ENCODE results near the gene YPEL2. TPM values are rescaled to one million over a fixed set of nuclear protein-coding genes. Genes with fewer than 3 reads are reported as not detected.

Gene YPEL2
- total RNA-seq, 6 experiments from 2014 or later, result 9.2 to 23.3 (median 15.2) TPM

GRCh38 chr17:59369031-59369975 lies 37.8 kb downstream of the YPEL2 start:
- ATAC-seq (no peak), DNase-seq (no peak)

GRCh38 chr17:59370593-59371299 lies 39.3 kb downstream of the YPEL2 start:
- TF ChIP-seq POLR2A (IDR thresholded peaks at IDR 0.05), result no peak
- no peak for TF ChIP-seq CTCF (IDR thresholded peaks at IDR 0.05)
- Histone ChIP-seq H3K36me3 (no peaks in the 10 kb centered on the region), H3K4me3 (no peak overlapping the region), H3K4me1 (peaks cover 6 to 83% (median 45%) of the 10 kb centered on the region in 4 donors), H3K9me3 (no peaks in the 10 kb centered on the region), H3K27ac (peak overlapping the region; percentile 65 to 78 (median 70)), H3K27me3 (no peaks in the 10 kb centered on the region)
- DNase-seq, result no peak
- WGBS (ENCODE audit: insufficient coverage, low coverage, low lambda C conversion rate, missing lambda C conversion rate), result 67% methylated on average over 5 of the region's 10 CpGs
- no peak for ATAC-seq
- intact Hi-C loops (cut with DNase I), result loop anchor here (5.0 to 10.0 kb wide), 2 partner anchors 38 to 54 kb away; partner anchors contain the start of gene YPEL2 (in 1 of the 2)

More at GRCh38 chr17:59369031-59369975, 37.8 kb downstream of the YPEL2 start:
- Histone ChIP-seq H3K4me1 (peaks cover 6 to 91% (median 53%) of the 10 kb centered on the region in 4 donors), H3K36me3 (no peaks in the 10 kb centered on the region), H3K4me3 (no peak overlapping the region), H3K9me3 (no peaks in the 10 kb centered on the region), H3K27me3 (no peaks in the 10 kb centered on the region), H3K27ac (peak overlapping the region in 1 of 3 donors; percentile 96)
- 60% methylated on average over 2 of the region's 9 CpGs for WGBS (ENCODE audit: insufficient coverage, low coverage, low lambda C conversion rate, missing lambda C conversion rate)
- TF ChIP-seq CTCF (IDR thresholded peaks at IDR 0.05), result no peak
- TF ChIP-seq POLR2A (IDR thresholded peaks at IDR 0.05), result no peak
- intact Hi-C loops (cut with DNase I), result no loop called here

GRCh38 chr17:59371416-59372100 lies 40.1 kb downstream of the YPEL2 start:
- WGBS (ENCODE audit: insufficient coverage, low coverage, low lambda C conversion rate, missing lambda C conversion rate), result 33% methylated on average over 2 of the region's 5 CpGs
- Histone ChIP-seq H3K27ac (peak overlapping the region; percentile 65 to 78 (median 70)), H3K9me3 (no peaks in the 10 kb centered on the region), H3K4me1 (peaks cover 0 to 75% (median 41%) of the 10 kb centered on the region in 4 donors), H3K27me3 (no peaks in the 10 kb centered on the region), H3K36me3 (no peaks in the 10 kb centered on the region), H3K4me3 (no peak overlapping the region)
- no peak for TF ChIP-seq CTCF (IDR thresholded peaks at IDR 0.05)
- no peak for TF ChIP-seq POLR2A (IDR thresholded peaks at IDR 0.05)
- intact Hi-C loops (cut with DNase I), result loop anchor here (5.0 to 10.0 kb wide), 2 partner anchors 39 to 53 kb away; partner anchors contain the start of gene YPEL2 (in 1 of the 2)
- ATAC-seq (no peak), DNase-seq (no peak)

DNA sequence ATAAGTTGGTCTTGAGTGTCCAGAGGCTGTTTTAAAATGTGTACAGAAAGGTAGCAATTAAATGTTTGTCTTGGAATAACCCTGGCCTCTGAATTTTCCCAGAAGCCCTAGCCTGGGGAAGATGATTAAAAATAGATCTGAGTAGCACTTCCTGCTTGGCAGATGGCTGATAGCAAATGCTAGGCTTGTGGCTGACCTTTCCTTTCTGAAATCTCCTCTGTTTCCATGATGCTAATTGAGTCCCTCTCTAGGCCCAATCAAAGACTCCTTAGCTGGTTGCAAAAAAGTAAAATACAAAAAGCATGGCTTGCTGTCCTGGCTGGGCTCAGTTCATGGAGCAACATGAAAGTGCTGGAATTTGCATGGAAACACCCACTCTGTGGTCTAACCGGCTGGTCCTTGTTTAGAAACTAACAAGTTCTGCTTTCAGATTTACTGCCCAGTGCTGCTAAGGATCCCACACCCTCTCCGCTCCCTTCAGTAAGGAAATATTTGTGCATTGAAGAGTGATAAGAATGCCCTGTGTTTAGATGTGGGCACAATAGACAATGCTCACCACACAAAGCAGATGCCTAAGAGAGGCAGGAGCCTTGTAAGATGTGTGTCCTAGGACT lies 40.8 kb downstream of the YPEL2 start:
- TF ChIP-seq CTCF (IDR thresholded peaks at IDR 0.05) (no peak), POLR2A (IDR thresholded peaks at IDR 0.05) (peak; percentile 37)
- Histone ChIP-seq H3K4me3 (no peak overlapping the region), H3K27me3 (no peaks in the 10 kb centered on the region), H3K36me3 (no peaks in the 10 kb centered on the region), H3K4me1 (peaks cover 0 to 70% (median 38%) of the 10 kb centered on the region in 4 donors), H3K9me3 (no peaks in the 10 kb centered on the region), H3K27ac (peak overlapping the region; percentile 65 to 78 (median 70))
- 23% methylated on average over 2 of the region's 2 CpGs for WGBS (ENCODE audit: insufficient coverage, low coverage, low lambda C conversion rate, missing lambda C conversion rate)
- DNase-seq (no peak), ATAC-seq (peak; percentile 51 to 63 (median 54))
- intact Hi-C loops (cut with DNase I), result loop anchor here (5.0 to 10.0 kb wide), 2 partner anchors 40 to 53 kb away; partner anchors contain the start of gene YPEL2 (in 1 of the 2)
